ENCODE measurements around the gene TNNI2.

The TNNI2 gene

GRCh38 chr11:1822648-1823375 lies 16.0 kb upstream of the TNNI2 start:
- intact Hi-C loops (cut with DNase I; ENCODE audit: low total_unique reads): no loop called here
- peak overlapping the region; percentile 3 to 88 for H3K27ac ChIP-seq
- no peak for TF ChIP-seq CTCF (IDR thresholded peaks at IDR 0.05)

GRCh38 chr11:1823376-1824220 lies 15.2 kb upstream of the TNNI2 start:
- Histone ChIP-seq H3K4me1 (peaks cover 5 to 81% (median 78%) of the 10 kb centered on the region in 4 donors), H3K27ac (peak overlapping the region in 1 of 2 donors; percentile 88), H3K9me3 (peaks cover 0 to 3% (median 0%) of the 10 kb centered on the region in 3 donors), H3K36me3 (no peaks in the 10 kb centered on the region), H3K27me3 (no peaks in the 10 kb centered on the region), H3K4me3 (no peak overlapping the region)
- DNase-seq: peak in 1 of 2 donors; percentile 64
- no peak for TF ChIP-seq CTCF (IDR thresholded peaks at IDR 0.05)
- intact Hi-C loops (cut with DNase I; ENCODE audit: low total_unique reads): loop anchor here (2.0 kb wide), 1 partner anchor 61 kb away; the partner anchor contains the start of gene CTSD

More at GRCh38 chr11:1822648-1823375, 16.0 kb upstream of the TNNI2 start:
- Histone ChIP-seq H3K27me3 (no peaks in the 10 kb centered on the region), H3K4me1 (peaks cover 5 to 74% (median 70%) of the 10 kb centered on the region in 4 donors), H3K9me3 (peaks cover 0 to 5% (median 0%) of the 10 kb centered on the region in 3 donors), H3K36me3 (no peaks in the 10 kb centered on the region), H3K4me3 (no peak overlapping the region)
- peak in 1 of 2 donors; percentile 63 for DNase-seq

- no peak for DNase-seq
- peaks cover 5 to 90% (median 86%) of the 10 kb centered on the region in 4 donors for H3K4me1 ChIP-seq
- no peak for TF ChIP-seq CTCF (IDR thresholded peaks at IDR 0.05)
- intact Hi-C loops (cut with DNase I; ENCODE audit: low total_unique reads): loop anchor here (2.0 kb wide), 1 partner anchor 62 kb away; the partner anchor contains the start of gene CTSD
- H3K27me3 ChIP-seq: no peaks in the 10 kb centered on the region
- no peaks in the 10 kb centered on the region for H3K9me3 ChIP-seq
- peak overlapping the region; percentile 85 to 88 for H3K27ac ChIP-seq
- no peaks in the 10 kb centered on the region for H3K36me3 ChIP-seq
- no peak overlapping the region for H3K4me3 ChIP-seq
Observed at GRCh38 chr11:1824221-1825038, 14.4 kb upstream of the TNNI2 start.

GRCh38 chr11:1825039-1825740 lies 13.6 kb upstream of the TNNI2 start:
- DNase-seq: peak in 1 of 2 donors; percentile 66
- peaks cover 5 to 94% (median 91%) of the 10 kb centered on the region in 4 donors for H3K4me1 ChIP-seq
- H3K27me3 ChIP-seq: no peaks in the 10 kb centered on the region
- intact Hi-C loops (cut with DNase I; ENCODE audit: low total_unique reads): loop anchor here (2.0 kb wide), 1 partner anchor 62 kb away; the partner anchor contains the start of gene CTSD
- H3K36me3 ChIP-seq: no peaks in the 10 kb centered on the region
- H3K4me3 ChIP-seq: no peak overlapping the region
- H3K27ac ChIP-seq: peak overlapping the region; percentile 85 to 88
- TF ChIP-seq CTCF (IDR thresholded peaks at IDR 0.05): peak in 1 of 2 experiments; percentile 45
- H3K9me3 ChIP-seq: no peaks in the 10 kb centered on the region

All from tibial artery (tissue), 4 donors.